HG03103 (cell line): Measurements from ENCODE around the gene GSDME.
"Not testable (repeated sequence)": the region's sequence is repeated elsewhere in the genome, so short reads cannot be mapped to it uniquely, and the experiment has no call there.

Experiments
- ATAC-seq: cut with Tn5 transposase; IDR thresholded peaks from one replicate; pipeline ENCODE4 v1.9.1; 2021; ENCODE audit warnings: low read depth; ENCODE audit not compliant: unreplicated experiment

Gene GSDME

GRCh38 chr7:24757353-24758275, at the start of gene GSDME:
GSDME (minus strand) TSS chr7:24757464; CDS start chr7:24749774, 7,690 bp downstream.
- ATAC-seq = peak; percentile 62

DNA sequence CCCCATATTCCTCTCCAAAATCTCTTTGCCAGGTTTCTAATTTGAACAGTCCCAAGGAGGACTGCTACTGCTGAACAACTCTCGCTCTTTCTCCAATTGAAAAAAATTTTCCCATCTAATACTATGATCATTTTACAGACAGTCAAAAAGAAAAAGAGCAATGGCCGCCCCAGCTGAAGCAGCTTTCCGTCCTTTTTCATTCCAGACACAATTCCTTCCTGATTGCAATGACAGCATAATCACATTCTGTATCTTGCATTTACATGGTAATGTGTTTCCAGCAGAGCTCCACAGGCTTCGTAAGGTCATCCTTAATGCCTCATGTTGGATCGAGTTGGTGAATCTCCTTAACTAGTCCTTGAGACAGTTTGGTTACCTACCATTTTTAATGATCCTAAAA, 45.0 kb upstream of the GSDME start:
- no peak for ATAC-seq

DNA sequence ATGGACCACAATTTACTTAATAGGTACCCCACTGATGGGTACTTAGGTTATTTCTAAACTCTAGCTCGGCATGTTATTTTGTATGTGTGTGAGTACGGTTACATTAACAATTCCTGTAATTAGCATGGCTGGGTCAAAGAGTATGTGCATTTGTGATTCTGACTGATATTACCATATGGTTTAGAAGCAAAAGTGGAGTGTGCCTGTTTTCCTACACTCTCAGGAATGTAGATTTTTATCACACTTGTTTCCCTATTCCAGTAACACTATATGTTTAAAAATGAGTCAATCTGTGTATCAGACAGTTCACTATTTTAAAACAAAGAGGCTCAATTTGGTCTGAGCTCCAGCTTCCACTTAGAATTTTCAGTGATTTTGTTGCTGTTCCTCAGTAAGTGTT, 44.6 kb upstream of the GSDME start:
- ATAC-seq = no peak

GRCh38 chr7:24800667-24801066, 43.4 kb upstream of the GSDME start:
- no peak for ATAC-seq

- no peak for ATAC-seq
These were observed 42.8 kb upstream of the GSDME start for GRCh38 chr7:24800073-24800472.

DNA sequence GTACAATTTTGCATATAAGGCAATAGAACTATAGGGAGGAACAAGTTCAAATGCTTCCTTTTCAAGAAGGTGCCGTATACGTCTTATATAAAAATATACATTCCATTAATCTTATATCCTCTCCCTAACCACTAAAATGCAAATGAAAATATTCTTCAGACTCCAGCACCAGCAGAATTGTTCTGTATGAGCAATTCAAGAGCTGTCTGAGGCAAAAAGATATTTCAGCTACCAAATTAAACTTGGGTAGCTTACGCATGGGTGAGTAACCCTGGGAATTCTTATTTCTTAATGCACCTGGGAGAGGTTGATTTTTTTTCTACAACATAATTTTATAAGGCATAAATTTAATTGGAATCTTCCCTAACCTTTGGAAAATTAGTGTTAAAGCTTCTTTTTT, 42.2 kb upstream of the GSDME start:
- no peak for ATAC-seq

DNA sequence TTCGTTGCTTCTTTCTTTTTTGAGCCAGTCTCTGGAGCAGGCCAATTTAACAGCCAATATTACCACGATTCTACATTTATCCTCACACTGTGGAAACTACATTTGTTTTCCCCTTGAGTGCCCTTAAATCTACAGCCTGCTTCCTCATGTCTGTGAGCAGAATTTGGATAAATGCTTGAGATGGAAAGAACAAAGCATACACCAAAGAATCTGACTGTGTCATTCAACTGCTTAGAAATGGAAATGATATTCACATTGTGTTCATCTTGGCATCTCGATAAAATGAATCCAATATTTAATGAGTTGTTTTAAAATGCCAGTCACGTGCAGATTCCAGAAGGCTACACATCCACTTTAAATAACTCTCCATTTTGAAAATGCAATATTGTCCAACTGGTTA, 41.0 kb upstream of the GSDME start:
- no peak for ATAC-seq

DNA sequence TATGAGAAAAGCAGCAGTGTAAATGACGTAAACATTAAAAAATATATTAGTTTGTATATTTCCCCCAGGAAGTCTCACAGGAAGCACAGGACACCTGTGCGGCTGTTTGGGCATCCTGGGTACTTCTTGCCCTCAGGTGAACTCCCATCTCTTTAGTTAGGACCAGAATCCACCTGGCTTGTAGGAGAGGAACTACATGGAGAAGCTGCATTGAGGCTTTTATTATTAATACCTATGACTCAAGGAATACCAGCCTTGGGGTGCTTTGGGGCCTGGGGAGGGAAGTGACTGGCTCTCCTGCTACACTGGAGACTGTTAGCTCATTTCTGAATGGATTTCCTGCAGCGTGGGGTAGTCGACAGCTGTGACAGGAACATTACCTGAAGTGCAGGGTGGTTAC, 40.0 kb upstream of the GSDME start:
- ATAC-seq = no peak

DNA sequence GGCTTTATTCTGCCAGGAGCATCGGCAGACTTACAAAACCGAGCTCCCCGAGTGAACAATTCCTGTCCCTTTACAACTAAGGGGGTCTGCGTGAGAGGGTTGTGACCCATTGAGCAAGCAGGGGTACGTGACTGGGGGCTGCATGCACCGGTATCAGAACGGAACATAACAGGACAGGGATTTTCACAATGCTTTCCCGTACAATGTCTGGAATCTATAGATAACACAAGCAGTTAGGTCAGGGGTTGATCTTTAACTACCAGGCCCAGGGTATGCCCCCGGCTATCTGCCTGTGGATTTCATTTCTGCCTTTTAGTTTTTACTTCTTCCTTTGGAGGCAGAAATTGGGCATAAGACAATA, 38.1 kb upstream of the GSDME start:
- ATAC-seq = no peak

DNA sequence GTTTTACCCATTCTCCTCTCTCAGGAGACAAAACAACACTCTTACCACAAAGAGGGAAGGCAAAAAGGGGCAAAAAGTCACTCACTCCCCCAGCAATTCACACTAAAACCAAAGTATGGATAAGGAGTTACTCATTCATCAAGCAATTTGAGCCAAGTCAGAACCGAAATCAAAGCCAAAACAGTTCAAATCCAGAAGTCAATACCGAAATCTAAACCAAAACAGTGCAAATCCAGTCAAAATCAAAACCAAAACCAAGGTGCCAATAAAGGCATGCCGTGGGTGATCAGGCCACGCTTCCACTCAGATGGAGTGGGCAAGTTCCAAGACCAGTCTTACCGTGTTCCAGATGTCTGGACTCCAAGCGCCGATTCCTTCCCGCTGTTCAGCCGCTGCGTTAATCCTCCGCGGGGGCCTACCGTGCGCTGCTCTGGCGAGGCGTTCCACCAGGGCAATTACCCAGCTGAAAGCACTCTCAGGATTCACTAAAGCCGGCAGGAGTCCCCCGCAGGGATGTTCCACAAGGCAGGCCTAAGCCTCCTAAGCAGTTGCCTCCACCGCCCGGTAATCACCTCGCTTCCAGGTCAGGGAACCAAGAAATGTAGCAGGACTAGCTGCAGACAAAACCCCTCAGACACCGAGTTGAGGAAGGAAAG, 37.6 kb upstream of the GSDME start:
- ATAC-seq = not testable (repeated sequence)

DNA sequence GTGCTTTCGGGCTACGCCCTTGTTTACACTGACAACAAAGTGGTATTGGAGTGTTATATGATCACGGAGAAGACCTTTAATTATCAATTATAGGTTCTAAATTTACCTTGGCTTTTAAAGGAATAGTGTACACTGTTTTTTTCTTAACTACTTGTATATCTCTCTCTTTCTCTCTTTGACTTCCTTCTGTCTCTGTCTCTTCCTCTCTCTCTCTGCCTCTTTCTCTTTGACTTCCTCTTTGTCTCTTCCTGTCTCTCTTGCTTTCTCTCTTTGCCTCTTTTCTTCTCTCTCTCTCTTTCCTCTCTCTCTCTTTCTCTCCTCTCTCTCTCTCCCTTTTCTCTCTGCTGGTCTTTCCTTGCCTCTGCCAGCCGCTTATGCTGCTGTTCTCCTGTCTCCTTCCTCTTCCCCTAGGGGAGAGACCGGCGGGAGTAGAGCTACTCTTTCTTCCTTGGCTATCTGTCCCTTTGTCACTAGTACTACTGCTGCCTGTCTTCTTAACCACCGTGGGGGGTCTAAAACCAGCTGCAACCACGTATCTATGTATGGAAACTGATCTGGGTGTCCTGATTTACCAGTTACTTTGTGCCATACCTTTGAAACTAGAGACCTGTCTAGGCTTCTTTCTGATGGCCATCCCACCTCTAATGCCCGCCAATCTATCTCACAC, 36.9 kb upstream of the GSDME start:
- no peak for ATAC-seq

DNA sequence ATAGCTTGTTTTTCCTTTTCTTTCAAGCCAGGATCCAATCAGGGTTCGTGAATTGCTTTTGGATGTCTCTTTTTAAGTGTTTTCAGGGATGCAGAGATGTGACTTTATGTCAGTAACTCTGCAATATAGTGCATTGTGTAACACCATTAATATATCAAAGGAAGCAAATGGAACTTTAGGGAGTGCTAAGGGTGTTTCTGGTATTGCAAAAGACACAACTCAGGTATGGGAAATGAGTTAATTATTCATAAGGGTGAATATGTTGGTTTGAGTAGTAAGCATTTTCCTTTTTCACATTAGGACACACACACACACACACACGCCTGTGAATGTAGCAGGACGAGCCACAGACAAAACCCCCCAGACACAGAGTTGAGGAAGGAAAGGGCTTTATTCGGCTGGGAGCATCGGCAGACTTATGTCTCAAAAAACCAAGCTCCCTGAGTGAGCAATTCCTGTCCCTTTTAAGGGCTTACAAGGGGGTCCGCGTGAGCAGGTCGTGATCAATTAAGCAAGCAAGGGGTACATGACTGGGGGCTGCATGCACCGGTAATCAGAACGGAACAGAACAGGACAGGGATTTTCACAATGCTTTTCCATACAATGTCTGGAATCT, 31.8 kb upstream of the GSDME start:
- no peak for ATAC-seq

- ATAC-seq = no peak
These were observed 30.8 kb upstream of the GSDME start for GRCh38 chr7:24788075-24788474.

- ATAC-seq = no peak
These were observed 29.7 kb upstream of the GSDME start for GRCh38 chr7:24786941-24787340.

DNA sequence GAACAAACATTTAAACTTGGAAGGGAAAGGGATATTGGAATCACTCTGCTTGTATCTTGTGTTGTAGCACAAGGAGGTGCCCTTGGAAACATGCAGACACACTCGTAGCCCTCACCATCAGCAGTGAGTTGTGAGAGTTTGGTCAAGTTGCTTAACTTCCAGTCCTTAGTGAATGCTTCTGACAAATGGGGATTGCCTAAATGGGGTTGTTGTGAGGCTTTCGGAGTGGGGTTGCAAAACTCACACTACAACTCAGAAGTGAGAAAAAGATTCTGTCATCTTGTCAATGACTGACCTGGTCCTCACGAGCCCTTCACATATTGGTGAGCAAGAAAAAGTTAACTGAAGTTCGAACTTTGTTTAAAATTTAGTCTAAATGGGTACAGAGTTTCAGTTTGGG, 29.0 kb upstream of the GSDME start:
- no peak for ATAC-seq

DNA sequence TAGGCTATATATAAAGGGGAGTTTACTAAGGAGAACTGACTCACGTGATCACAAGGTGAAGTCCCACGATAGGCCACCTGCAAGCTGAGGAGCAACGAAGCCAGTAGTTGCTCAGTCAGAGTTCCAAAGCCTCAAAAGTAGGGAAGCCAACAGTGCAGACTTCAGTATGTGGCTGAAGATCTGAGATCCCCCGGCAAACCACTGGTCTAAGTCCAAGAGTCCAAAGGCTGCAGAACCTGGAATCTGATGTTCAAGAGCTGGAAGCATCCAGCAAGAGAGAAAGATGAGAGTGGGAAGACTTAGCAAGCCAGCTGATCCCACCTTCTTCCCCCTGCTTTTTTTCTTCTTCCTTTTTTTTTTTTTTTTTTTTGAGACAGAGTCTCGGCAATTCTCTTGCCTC, 27.0 kb upstream of the GSDME start:
- no peak for ATAC-seq

GRCh38 chr7:24783698-24784097, 26.4 kb upstream of the GSDME start:
- no peak for ATAC-seq

- no peak for ATAC-seq
These were observed 23.8 kb upstream of the GSDME start for GRCh38 chr7:24781106-24781505.

DNA sequence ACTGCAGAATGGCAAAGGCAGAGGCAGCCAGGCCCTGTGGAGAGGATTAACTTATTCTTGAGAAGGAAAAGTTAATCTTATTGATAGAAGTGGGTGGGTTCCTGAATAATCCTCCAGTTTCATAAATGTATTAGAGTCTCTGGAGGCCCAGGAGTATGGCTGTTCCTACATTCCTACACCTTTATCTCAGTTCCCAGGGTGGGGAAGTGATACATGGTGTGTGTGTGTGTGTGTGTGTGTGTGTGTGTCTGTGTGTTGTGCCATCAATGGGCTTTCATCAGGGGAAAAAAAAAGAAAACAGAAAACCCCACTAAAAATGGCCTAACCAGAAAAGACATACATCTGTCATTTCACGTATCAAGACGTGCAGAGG, 22.0 kb upstream of the GSDME start:
- ATAC-seq = no peak

DNA sequence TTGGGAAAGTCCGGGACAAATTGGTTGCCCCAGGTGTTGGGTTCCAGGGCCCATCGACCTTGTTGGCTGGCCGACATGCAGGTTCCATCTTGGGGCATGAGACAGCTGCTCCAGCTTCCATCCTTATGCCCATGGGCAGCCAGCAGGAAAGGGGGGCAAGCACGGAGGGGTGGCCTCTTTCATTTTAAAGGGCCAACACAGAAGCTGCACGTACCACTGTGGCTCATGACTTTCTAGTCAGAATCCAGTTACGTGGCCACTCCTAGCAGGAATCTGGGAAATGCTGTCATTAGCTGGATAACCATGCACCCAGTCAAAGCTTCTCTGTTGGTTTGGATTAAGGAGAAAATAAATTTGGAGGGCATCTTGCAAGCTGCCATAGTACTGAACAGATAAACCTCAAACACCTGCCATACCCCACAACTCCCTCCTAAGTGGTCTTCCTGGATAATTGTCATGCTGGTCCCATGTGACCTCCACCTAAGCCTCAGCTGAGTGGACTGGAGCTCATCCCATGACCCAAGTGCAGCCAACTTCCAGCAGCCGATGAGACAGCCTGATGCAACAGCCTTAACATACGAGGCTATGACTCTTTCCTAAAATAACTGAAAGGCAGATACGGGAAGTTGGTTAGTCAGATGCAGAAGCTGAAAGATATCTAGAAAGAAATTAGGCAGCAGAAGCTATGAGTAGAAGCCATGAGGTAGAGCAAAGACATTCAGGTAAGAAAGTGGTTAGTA, 21.4 kb upstream of the GSDME start:
- no peak for ATAC-seq

DNA sequence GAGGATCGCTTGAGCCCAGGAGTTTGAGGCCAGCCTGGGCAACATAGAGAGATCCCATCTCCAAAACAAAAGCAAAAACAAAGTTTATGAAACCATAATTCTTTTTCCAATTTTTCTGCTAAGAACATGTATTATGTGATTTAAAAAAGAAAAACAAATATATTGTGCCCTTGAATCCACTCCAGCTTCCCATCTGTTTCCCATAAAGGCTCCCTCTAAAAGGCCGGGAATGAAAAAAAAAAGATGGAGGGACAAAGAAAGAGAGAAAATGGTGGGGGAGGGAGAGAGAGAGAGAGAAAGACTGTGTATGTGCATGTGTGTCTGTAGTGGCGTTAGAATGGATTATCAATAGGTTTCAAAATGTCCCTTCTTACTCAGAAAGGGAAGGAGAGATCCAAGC, 20.5 kb upstream of the GSDME start:
- no peak for ATAC-seq
